Activated CD4-positive, CD25-positive, alpha-beta regulatory T cell treated with anti-CD3 and anti-CD28 coated beads, Interleukin-2, amount 50 U/mL, for 24 hours (primary cell): ENCODE results near the gene SLC22A12.

Source experiments
- ATAC-seq, 2 donors: fragments of 150-1000 bp; cut with Tn5 transposase; one replicate each; pipeline ENCODE4 v1.10.0; 2021; ENCODE audit warnings: mild to moderate bottlenecking in 1 of 2, moderate library complexity in 1 of 2

Gene SLC22A12

GRCh38 chr11:64605656-64606585 lies 14.9 kb downstream of the SLC22A12 start:
- no peak for ATAC-seq

- no peak for ATAC-seq
These were observed 15.9 kb downstream of the SLC22A12 start for GRCh38 chr11:64606796-64607380.

GRCh38 chr11:64607381-64607985 lies 16.5 kb downstream of the SLC22A12 start:
- ATAC-seq: no peak

DNA sequence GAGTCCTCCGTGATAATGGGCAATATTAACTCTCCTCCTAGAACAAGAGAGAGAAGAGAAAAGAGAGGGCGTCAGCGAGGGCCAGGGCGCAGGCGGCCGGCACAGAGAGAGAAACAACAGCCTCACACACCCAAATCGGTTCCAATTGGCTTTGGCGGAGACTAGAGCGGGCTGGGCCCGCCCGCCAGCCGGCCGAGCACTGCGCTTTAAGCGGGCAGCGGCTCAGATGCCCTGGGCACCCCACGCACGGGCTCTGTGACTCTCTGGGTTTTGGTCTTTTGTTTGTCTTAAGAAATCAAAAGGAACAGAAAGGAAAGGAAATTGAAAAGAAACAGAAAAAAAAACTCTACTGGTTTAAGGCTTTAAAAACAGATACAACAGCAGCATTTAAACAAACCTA lies 17.0 kb downstream of the SLC22A12 start:
- no peak for ATAC-seq

DNA sequence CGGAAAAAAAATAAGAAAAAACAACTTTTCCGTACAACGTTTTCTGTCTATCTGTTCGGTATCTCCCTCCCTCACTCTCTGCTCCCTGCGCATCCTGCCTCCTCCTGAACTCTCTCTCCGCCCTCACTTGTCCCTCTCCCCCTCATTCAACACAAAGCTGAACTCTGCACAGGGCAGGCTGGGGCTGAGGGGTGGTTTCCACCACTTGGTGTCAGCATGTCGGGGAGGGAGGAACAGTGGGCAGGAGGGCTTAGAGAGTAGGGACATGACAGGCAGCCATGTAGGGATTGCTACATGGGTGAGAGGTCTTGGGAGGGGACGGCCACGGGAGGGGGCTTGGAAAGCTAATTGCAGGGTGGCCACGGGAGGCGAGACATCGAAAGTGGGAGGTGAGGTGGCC lies 17.6 kb downstream of the SLC22A12 start:
- ATAC-seq: no peak

GRCh38 chr11:64609436-64610047 lies 18.5 kb downstream of the SLC22A12 start:
- peak in 1 of 2 donors; percentile 15 for ATAC-seq

GRCh38 chr11:64610596-64610995 lies 19.6 kb downstream of the SLC22A12 start:
- no peak for ATAC-seq

- ATAC-seq: no peak
These were observed 20.2 kb downstream of the SLC22A12 start for GRCh38 chr11:64611176-64611575.

DNA sequence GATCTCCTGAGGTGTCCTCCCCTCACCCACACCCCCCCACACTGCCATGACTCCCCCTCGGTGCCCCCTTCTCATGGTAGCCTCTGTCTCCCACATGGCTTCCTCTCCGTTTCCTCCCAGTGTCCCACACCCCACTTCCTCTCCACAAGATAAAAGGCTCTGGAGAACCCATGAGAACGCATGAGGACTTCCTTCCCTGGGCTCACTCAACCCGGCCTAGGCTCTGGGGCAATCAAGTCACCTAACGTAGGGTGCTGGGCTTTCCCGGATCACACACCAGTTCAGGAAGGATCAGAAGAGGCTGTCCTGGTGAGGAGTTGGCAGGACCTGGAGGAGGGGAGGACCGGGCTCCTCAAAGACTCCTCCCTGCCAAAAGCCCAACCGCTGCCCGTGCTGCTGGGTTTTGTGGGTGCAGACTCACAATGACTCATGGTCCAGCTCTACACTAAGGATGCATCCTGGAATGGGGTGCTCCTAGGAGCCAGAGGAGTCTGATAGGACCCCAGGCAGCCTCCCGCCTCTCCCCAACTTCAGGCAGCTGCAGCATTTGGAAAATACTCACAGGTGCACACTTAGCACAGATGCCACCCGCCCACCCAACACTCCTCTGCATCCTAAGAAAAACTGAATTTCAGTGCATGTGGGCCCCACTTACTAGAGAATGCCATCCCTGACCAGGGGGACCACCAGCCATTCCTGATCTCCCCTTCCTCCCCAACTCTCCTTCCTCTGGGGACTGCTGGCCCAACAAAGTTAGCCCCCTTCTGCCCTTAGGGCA lies 21.0 kb downstream of the SLC22A12 start:
- ATAC-seq: no peak

GRCh38 chr11:64613648-64614047 lies 22.6 kb downstream of the SLC22A12 start:
- ATAC-seq: no peak

- no peak for ATAC-seq
These were observed 23.9 kb downstream of the SLC22A12 start for GRCh38 chr11:64614917-64615316.

DNA sequence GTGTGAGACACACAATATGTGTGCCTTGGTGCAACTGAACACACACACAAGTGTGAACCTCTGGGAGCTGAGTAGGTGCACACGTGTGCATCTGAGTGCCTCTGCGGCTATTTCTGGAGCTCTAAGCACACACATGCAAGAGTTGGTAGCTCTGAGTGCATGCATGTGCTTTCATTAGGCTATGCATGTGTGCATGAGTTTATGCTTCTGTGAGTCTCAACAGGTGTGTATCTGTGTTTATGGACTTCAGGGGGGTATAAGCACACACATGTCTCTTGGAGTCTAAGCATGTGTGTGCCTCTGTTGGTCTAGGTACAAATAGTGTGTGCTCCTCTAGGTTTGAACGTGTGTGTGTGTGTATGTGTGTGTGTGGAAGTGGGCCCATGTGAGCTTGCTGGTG lies 25.8 kb downstream of the SLC22A12 start:
- ATAC-seq: no peak

GRCh38 chr11:64619196-64619595 lies 28.2 kb downstream of the SLC22A12 start:
- no peak for ATAC-seq

DNA sequence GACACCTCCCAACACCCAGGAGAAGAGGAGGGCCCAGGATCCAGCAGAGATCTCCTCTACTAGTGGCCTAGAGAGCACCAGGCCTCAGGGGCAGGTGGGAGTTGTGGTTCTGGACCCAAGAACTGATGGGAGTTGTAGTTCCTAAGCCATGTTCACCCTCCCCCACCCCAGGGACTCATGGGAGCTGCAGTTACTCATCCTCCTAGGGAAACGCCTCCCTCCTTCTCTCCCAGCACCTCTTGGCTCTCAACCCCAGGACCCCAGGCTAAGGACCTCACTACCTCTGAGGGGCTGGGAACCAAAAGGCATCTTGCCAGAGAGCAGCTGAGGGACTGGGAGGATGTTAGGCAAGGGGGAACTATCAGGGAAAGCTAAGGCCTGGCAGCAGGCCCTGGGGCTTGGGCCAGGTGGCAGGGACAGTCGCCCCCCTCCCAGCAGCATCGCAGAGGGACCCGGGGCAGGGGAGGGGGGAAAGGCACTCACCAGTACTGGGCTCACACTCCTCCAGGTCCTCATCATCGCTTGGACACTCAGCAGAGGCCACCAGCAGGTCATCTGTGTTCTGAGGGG lies 28.9 kb downstream of the SLC22A12 start:
- no peak for ATAC-seq

- no peak for ATAC-seq
These were observed 29.5 kb downstream of the SLC22A12 start for GRCh38 chr11:64620381-64620971.

DNA sequence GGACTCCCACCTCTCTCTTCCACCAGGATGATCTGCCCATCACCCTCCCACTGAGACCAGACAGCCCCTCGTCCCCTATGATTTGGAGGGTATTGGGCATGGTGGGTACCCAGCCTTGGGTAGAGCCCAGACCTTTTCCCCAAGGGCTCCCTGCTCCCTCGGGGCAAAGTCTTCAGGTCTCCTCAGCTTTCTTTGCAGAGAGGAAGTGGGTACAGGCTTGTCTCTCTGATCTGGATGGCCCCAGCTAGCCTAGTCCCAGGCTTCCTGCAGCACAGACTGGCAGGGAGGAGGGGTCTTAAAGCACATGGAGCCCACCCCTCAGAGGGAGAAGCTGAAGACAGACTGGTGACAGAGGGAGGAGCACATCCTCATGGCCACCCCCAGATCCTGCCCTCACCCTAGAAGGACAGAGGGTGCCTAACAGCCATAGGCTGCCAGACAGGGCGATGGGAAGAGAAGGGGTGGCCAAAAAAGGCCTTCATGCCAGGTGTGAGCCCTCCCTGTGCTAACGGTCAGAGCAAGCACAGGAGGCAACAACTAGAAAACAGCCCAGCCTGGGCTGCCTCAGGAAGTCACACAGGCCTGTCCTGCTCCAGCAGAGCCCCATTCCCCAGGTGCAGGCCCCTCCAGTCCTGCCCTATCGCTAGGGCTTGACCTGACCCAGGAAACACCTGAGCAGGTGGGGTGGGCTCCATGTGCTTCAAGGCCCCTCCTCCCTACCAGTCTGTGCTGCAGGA lies 30.4 kb downstream of the SLC22A12 start:
- ATAC-seq: no peak

DNA sequence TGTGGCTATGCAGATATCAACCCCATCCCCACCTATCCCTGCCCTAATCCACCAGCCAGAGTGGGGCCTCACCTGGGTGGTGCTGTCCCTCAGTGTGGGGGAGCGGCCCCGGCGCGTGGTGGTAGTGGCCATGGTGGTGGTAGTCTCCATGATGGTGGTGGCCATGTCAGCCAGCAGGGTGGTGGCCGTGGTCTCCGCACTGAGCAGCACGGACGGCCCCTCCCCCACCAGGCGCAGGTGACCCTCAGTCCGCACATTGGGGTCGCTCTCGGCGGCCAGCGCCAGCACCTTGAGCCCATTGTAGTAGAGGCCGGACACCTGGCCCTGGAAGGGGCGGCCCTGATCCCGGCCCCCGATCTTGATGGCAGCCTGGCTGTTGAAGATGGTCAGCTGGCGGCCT lies 31.7 kb downstream of the SLC22A12 start:
- ATAC-seq: no peak

DNA sequence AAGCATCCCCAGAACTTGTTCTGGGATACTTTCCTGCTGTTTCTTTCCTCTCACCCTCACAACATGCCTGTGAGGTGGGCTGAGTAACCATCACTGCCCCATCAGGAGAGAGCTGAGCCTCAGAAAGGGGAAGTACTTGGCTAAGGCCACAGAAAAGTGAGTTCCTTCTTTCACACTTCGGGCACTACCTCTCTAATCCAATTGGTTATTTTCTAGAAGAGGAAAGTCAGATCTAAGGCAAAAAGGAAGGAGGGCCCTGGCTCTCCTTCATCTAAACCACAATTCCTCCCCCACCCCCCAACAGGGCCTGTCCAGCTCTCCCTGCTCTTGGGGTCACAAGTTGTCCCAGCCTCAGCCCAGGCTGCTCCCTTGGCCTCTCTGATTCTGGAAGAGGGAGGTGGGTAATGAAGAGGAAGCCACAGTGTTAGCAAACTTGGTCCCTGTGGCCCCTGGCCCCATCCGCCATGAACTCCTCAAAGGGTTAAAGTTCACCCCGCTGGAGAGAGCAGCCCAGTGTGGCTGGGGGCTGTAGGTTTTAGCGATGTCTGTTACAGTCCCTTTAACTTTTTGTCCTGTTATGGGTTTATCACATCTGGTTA lies 34.0 kb downstream of the SLC22A12 start:
- ATAC-seq: no peak

GRCh38 chr11:64626637-64627036 lies 35.6 kb downstream of the SLC22A12 start:
- ATAC-seq: no peak

DNA sequence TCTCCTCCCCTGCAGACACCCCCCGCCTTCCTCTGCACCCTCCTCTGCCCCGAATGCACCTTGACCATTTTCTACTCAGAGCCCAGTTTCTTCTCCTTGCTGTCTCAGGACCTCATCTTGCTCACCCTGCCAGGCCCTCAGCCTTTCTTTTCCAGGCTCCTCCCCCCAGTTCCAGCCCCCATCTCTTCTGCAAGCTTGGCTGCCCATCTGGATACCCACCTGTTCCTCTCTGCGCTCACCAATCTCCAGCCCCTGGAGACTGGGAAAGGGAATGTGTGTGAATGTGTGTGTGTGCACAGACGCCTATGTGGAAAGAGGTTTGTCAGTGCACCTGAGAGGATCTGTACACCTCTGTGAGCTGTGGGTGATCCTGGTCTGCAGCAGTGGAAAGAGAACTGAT lies 36.4 kb downstream of the SLC22A12 start:
- ATAC-seq: no peak

DNA sequence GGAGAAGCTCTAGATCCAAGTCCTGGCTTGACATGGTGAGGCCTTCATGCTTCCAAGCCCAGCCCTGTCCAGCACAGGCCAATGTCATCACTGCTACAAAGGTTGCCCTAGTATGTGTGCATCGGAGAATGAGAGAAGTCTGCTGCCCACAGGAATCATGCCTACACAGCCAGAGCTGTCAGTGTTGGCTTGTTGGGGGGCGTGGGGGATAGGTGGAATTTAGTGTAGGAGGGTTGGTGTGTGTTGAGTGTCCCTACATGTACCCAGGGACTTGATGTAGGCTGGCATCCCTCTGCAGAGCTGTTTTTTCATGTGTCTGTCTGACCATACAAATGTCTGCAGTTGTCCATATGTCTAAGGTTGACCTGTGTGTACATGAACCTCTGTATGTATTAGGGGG lies 37.6 kb downstream of the SLC22A12 start:
- no peak for ATAC-seq
